SIG-M5 (cell line): ENCODE results near the gene MYB.
"Not testable (repeated sequence)": the region's sequence is repeated elsewhere in the genome, so short reads cannot be mapped to it uniquely, and the experiment has no call there.

ENCODE experiments used
- DNase-seq: peaks from one replicate; lab custom pipeline; 2025; lab: John Stamatoyannopoulos, UW

The MYB gene

GRCh38 chr6:135180542-135181332 is at the start of gene MYB:
MYB (plus strand) TSS chr6:135181308; CDS start chr6:135181514, 206 bp downstream.
- peak; percentile 56 for DNase-seq

GRCh38 chr6:135132776-135133175 is 48.3 kb upstream of the MYB start:
- no peak for DNase-seq

- DNase-seq, result no peak
These were observed 45.3 kb upstream of the MYB start for GRCh38 chr6:135135835-135136234.

- no peak for DNase-seq
These were observed 43.3 kb upstream of the MYB start for GRCh38 chr6:135137826-135138225.

- DNase-seq, result no peak
These were observed 39.9 kb upstream of the MYB start for GRCh38 chr6:135141182-135141581.

GRCh38 chr6:135141728-135142127 is 39.4 kb upstream of the MYB start:
- no peak for DNase-seq

- not testable (repeated sequence) for DNase-seq
These were observed 38.9 kb upstream of the MYB start for GRCh38 chr6:135142232-135142631.

GRCh38 chr6:135144673-135145062 is 36.4 kb upstream of the MYB start:
- no peak for DNase-seq

GRCh38 chr6:135145063-135145800 is 35.9 kb upstream of the MYB start:
- DNase-seq, result no peak

- DNase-seq, result no peak
These were observed 34.8 kb upstream of the MYB start for GRCh38 chr6:135146162-135146934.

GRCh38 chr6:135147637-135148592 is 33.2 kb upstream of the MYB start:
- DNase-seq, result no peak

- DNase-seq, result no peak
These were observed 32.2 kb upstream of the MYB start for GRCh38 chr6:135148889-135149288.

GRCh38 chr6:135149376-135149775 is 31.7 kb upstream of the MYB start:
- peak; percentile 75 for DNase-seq

GRCh38 chr6:135150481-135150880 is 30.6 kb upstream of the MYB start:
- not testable (repeated sequence) for DNase-seq

- DNase-seq, result not testable (repeated sequence)
These were observed 27.0 kb upstream of the MYB start for GRCh38 chr6:135154125-135154524.

GRCh38 chr6:135158397-135158796 is 22.7 kb upstream of the MYB start:
- no peak for DNase-seq

GRCh38 chr6:135159531-135159930 is 21.6 kb upstream of the MYB start:
- DNase-seq, result no peak

- no peak for DNase-seq
These were observed 19.4 kb upstream of the MYB start for GRCh38 chr6:135161411-135162395.

GRCh38 chr6:135162678-135163439 is 18.2 kb upstream of the MYB start:
- no peak for DNase-seq

GRCh38 chr6:135163440-135163738 is 17.7 kb upstream of the MYB start:
- DNase-seq, result no peak
